GM04504 (cell line): Measurements from ENCODE around the gene MRC2.
"Not testable (repeated sequence)": the region's sequence is repeated elsewhere in the genome, so short reads cannot be mapped to it uniquely, and the experiment has no call there.

ENCODE experiments used
- DNase-seq: peaks from one replicate; pipeline ENCODE4 v3.0.0-alpha.2; 2012; ENCODE audit warnings: low read depth

The MRC2 gene

DNA sequence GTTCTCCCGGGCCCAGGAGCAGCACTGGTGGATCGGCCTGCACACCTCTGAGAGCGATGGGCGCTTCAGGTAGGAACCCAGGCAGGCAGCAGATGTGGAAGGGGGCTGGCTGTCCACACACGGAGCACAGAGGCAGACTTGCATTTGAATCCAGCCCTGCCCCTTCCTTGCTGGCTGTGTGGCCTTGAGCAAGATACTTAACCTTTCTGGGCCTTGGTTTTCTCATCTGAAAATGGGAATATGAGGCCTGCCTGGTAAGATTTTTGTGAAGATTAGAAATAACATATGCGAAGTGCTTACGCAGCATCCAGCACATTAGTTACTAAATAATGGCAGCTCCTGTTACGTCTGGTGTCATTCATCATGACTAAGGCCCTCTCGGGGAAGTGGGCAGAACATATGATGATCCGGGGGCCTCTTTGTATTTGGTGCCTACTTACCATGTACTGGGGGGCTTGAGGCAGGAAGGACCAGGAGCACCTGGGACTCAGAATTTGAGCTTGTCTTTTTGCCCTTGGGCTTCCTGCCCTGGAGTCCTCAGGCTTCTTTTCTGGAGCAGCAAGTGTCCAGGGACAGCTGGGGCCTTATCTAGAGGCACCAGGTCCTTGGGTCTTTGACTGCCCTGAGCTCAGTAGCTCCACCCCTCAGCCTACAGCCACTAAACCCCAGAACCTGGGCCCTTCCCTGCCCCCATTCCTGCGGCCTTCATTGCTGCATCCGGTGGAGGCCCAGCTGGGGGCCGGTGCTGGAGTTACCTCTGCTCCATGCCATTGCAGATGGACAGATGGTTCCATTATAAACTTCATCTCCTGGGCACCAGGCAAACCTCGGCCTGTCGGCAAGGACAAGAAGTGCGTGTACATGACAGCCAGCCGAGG is 53.8 kb downstream of the MRC2 start:
- DNase-seq = no peak

DNA sequence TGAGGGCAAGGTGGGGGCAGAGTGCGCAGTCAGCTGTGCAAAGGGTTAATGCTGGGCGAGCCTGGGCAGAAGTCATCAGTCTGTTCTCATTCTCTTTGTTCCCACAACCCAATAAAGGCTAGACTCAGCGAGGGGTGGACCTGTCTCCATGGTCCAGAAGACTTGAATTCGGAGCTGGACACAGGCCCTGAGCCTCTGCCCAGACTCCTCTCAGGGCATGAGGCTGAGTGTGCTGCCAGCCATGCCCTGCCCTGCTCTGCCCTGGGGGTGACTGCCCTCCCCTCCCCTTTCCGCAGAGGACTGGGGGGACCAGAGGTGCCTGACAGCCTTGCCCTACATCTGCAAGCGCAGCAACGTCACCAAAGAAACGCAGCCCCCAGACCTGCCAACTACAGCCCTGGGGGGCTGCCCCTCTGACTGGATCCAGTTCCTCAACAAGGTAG is 54.5 kb downstream of the MRC2 start:
- no peak for DNase-seq

DNA sequence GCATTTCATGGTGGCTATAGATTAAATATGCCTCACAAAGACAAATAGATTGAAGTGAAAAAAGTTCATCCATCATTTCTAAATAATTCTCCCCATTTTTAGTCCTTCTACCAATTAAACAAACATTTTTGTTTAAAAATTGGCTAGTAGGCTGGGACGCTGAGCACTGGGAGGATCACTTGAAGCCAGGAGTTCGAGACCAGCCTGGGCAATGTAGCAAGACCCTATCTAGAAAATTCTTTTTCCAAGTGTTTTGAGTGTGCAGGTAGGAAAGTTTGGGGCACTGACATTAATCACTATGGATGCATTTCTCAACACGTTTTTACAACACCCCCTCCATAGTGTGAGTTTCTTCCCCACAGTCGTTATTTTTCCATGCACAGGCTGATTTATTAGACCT is 56.7 kb downstream of the MRC2 start:
- DNase-seq = no peak

DNA sequence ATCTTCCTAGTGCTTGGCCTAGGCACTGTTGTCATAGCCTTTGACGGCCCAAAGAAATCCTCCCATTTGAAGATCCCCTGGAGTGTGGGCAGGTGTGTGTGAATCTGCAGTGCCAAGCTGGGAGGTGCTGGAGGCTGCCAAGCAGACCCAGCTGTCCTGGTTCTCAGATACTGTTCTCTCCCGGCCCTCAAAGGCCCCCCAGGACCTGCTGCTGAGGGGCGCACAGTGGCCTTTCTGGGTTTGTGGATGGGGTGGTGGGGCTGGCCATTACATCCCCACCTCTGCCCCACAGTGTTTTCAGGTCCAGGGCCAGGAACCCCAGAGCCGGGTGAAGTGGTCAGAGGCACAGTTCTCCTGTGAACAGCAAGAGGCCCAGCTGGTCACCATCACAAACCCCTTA is 60.5 kb downstream of the MRC2 start:
- no peak for DNase-seq

DNA sequence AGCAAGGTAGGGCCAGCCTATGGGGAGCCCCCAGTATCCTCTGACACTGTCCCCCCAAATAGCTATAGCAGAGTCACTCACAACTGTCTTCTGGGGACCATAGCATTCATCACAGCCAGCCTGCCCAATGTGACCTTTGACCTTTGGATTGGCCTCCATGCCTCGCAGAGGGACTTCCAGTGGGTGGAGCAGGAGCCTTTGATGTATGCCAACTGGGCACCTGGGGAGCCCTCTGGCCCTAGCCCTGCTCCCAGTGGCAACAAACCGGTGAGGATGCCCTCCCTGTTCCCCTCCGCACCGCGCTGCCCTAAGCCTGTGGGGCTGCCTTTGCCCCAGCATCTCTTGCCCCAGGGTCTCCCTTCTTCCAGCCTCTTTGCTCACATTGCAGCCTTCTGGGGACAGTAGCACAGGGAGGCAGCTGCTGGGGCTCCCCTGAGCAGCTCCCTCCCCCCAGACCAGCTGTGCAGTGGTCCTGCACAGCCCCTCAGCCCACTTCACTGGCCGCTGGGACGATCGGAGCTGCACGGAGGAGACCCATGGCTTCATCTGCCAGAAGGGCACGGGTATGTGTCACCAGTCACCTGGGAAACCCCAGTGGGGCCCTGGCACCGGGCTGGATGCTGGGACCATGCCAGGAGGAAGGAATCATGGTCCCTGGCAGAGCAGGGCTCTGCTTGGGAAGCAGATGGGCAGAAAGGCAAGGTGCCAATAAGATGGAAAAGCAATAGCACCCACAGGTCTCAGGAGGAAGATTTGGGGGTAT is 61.1 kb downstream of the MRC2 start:
- DNase-seq = no peak

DNA sequence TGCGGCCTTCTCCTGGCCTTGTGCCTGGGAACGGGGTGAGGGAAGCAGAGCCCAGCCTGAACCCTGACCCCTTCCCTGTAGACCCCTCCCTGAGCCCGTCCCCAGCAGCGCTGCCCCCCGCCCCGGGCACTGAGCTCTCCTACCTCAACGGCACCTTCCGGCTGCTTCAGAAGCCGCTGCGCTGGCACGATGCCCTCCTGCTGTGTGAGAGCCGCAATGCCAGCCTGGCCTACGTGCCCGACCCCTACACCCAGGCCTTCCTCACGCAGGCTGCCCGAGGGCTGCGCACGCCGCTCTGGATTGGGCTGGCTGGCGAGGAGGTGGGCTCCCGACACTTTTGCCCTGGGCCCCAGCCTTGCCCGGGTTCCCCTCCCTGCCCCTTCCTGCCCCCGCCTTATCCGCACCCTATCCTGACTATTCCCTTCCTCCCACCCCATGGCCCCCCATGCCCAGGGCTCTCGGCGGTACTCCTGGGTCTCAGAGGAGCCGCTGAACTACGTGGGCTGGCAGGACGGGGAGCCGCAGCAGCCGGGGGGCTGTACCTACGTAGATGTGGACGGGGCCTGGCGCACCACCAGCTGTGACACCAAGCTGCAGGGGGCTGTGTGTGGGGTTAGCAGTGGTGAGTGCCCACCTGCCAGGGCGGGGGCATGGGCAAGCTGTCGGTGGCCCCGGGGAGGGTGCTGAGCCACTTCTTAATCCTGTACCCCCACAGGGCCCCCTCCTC is 62.1 kb downstream of the MRC2 start:
- DNase-seq = no peak

DNA sequence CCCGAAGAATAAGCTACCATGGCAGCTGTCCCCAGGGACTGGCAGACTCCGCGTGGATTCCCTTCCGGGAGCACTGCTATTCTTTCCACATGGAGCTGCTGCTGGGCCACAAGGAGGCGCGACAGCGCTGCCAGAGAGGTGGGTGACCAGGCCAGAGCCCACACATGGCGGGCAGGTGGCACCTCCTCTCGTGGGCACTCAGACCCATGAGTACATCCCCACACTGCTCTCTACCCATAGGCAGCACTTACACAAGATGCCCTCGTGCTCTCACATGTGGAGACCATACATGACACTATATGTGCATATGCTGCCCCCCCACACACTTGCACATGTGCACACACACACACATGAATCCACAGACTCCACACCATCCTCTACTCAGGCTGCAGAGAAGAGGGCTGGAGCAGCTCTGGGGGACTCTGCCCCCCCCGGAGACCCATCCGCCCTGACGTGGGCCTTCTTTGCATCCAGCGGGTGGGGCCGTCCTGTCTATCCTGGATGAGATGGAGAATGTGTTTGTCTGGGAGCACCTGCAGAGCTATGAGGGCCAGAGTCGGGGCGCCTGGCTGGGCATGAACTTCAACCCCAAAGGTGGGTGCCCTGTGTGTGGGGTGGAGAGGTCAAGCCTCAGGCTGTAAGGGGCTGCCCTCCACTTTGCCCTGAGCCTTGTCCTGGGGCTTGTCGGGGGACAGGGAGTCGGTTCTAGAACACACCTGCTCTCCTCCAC is 62.9 kb downstream of the MRC2 start:
- DNase-seq = no peak

DNA sequence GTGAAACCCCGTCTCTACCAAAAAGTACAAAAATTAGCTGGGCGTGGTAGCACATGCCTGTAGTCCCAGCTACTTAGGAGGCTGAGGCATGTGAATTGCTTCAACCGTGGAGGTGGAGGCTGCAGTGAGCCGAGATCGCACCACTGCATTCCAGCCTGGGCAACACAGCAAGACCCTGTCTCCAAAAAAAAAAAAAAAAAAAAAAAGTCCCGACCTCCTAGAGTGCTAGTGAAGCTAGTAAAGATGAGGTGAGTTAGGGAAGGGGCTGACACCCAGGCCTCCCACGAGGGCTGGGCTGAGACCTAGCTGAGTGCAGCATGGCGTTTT is 64.1 kb downstream of the MRC2 start:
- not testable (repeated sequence) for DNase-seq

DNA sequence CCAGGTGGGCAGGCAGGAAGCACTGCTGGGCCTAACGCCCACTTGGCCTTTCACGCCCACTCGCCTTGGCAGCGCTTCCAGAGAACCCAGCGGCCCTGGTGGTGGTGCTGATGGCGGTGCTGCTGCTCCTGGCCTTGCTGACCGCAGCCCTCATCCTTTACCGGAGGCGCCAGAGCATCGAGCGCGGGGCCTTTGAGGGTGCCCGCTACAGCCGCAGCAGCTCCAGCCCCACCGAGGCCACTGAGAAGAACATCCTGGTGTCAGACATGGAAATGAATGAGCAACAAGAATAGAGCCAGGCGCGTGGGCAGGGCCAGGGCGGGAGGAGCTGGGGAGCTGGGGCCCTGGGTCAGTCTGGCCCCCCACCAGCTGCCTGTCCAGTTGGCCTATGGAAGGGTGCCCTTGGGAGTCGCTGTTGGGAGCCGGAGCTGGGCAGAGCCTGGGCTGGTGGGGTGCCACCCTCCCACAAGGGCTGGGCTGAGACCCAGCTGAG is 64.7 kb downstream of the MRC2 start:
- DNase-seq = no peak

DNA sequence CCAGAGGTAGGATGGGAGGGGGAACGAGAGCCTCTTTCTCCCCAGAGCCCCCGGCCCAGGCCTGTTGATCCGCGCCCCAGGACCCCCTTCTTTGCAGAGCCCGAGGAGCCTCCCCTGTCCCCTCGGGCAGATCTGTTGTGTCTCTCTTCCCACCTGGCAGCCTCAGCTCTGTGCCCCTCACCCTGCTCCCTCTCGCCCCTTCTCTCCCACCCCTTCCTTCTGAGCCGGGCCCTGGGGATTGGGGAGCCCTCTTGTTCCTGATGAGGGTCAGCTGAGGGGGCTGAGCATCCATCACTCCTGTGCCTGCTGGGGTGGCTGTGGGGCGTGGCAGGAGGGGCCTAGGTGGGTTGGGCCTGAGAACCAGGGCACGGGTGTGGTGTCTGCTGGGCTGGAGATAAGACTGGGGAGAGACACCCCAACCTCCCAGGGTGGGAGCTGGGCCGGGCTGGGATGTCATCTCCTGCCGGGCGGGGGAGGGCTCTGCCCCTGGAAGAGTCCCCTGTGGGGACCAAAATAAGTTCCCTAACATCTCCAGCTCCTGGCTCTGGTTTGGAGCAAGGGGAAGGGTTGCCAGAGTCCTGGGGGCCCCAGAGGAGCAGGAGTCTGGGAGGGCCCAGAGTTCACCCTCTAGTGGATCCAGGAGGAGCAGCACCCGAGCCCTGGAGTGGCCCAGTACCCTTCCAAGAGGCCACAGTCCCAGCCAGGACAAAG is 65.4 kb downstream of the MRC2 start:
- no peak for DNase-seq

DNA sequence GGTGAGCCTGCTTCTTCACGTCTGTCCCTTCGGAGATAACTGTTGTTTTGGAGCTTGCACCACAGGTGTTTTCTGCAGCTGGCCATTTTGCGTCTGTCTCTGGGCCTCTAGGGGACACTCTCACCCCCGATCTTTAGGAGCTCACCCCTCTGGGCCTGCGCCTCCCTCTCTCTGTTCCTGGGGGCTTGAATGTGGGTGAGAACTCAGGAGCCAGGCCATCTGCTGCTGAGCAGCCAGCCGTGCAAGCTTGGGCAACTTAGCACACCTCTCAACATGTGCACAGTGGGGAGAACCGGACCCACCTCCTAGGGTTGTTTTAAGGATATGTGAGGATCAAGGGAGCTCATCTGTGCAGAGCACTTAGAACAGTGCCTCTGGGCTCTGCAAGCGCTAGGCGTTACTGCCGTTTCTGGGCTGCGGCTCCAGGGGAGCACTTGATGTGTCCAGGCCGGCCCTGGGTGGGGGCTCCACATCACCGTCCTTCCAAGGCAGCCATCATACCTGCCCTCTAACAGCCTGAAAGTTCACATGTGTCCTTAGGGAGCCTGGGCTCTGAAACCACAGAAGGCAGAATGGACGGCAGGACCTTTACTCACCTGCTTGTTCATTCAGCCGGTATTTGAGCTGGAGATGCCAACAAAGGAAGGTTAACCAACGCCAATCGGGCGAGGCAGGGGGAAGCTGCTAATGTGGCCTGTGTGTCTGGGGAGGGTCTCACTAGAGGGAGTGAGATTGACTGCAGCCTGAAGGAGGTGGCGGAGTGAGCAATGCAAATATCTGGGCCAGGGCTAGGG is 66.3 kb downstream of the MRC2 start:
- DNase-seq = no peak

DNA sequence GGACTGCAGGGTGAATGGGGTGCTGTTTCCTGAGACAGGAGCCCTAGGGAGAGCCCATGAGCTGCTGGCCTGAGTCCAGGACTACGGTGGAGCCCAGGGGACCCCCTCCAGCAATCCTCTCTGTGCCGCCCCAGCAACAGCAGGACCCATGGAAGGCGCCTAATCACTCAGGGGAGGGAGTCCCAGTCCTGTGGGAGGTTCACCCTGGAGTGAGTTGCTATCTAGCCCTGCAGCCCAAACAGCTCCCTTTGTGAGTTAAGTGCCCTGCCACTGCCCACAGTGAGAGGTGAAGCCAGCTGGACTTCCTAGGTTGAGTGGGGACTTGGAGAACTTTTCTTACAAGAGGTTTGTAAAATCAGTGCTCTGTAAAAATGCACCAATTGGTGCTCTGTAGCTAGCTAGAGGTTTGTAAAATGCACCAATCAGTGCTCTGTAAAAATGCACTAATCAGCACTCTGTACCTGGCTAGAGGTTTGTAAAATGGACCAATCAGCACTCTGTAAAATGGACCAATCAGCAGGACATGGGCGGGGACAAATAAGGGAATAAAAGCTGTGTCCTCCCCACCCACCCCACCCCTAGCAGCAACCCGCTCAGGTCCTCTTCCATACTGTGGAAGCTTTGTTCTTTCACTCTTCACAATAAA is 67.7 kb downstream of the MRC2 start:
- DNase-seq = not testable (repeated sequence)

DNA sequence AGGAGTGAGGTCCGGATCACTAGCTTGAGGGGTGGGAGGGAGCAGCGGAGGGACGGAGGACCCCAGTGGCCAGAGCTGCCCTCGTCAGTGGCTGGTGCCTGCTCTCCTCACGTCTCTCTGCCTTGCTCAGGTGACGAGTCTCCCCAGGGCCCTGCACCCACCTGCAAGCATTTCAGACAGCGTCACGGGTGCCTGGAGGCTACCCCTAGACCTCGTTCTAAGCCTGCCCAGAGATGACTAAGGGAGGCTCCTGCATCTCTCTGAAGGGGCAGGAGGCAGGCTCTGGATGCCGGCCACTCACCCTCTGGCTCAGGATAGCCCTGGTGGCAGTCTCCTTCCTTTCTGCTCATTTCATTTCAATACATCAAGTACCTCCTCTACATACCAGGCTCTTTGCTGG is 68.8 kb downstream of the MRC2 start:
- no peak for DNase-seq

DNA sequence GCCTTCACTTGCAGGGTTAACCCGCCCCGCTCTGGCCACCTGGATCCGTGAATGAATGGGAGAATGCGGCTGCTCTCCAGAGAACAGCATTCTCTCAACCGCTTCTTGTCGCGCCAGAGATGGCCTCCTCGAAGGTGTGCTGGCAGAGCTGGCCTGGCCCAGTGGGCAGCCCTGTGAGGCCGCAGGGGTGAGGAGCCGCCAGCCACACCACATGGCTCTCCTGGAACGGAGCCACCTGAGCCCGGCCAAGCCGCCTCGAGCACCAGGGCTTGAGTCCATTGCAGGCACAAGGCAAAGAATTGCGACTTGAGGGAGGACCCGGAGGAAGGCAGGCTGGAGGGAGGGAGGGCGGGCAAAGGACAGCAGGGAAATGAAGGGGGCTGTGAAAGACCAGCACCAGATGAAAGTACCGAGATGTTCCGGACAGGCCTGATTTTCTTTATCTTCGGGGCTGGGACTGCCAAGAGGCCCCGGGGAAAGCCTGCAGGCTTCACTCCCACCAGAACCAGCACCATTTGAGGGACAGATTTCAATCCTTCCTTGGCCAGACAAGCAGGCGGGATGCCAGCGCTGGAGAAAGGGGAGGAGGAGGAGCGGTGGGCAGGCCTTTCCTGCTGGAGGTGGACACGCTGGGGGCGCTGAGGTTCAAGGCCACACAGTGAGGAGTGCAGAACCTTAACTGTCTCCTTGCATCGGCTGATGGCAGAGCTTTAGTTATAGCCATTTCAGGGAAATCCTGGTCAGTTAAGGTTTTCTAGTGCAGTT is 69.4 kb downstream of the MRC2 start:
- no peak for DNase-seq

DNA sequence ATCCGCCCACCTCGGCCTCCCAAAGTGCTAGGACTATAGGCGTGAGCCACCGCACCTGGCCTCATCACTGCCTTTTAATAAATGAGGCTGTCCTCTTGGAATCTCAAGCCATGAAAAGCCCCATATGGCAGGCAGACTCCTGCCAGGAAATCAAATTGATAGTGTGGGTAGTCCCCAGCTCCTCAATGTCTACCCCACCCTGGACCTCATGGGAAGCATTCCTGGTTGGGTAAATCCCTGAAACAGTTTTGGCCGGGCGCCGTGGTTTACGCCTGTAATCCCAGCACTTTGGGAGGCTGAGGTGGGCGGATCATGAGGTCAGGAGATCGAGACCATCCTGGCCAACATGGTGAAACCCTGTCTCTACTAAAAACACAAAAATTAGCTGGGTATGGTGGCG is 71.0 kb downstream of the MRC2 start:
- DNase-seq = not testable (repeated sequence)

DNA sequence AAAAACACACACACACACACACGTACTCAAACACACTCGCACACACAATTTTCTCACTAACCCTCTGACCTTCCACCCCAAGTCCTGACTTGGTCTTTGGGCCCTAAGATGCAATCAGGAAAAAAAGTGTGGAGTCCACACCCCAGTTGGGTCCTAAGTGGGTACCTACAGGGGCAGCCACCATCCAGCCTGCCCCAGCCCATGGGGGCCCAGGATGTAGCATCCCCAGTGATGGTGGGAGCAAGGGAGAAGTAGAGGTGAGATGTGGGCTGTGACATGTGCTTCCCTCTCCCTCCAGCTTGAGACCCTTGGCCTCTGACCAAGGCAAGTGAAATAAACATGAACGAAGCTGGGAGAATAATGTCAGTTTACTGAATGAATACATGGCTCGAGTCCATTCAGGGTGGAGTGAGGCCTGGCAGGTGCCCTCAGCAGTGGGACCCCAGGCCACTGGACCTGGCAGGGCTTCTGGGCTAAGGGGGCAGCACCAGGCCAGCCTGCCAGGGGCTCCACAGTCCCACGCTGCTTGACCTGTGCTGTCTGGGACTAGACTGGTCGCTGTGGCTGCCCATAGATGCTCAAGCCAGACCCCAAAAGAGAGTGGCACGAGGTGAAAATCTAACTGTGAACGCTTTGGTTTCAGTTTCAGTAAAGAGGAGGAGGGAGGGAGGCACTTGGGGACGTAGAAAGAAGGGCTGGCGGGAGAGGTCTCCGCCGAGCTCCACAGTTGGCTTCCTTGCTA is 73.7 kb downstream of the MRC2 start:
- no peak for DNase-seq

DNA sequence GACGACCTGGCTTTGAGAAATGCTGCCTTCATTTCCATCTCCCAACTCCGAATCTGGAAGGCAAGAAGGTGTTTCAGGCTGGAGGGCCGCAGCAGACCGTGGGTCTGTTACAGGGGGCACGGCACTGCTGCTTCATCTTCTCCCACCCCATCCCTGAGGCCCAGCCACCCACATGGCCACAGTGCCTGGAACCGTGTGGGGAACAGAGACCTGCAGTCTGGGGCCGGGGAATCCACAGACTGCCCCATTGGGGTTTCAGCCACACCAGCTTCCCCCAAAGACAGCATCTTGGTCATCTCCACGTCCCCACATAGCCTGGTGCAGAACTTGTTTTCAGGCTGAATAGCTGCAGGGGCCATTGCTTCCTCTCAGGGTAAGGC is 74.2 kb downstream of the MRC2 start:
- DNase-seq = no peak

DNA sequence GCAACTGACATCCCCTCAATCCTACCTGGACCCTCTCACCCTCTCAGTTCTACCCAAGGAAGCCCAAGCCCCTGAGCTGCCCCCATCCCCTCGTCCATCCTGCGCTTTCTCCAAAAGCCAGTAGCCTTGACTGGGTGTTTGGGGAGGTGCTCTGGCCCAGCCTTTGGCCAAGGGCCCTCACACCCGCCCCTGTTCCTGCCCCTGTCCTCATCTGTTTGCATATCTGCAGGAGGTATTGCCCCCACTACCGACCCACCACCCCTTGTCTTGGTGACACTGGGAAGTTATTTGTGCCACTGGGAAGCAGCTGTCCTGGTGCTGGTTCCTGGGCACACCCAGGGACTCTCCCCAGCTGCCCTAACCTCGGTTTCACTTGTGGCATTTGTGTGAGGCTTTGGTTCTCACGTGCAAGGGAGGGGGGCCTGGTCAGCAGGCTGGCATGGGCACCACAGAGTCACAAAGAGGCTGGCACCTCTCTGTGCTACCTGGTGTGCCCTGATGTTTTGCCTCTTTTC is 75.3 kb downstream of the MRC2 start:
- DNase-seq = no peak
